Measurements from ENCODE around the gene EFCAB14. TPM values are rescaled to one million over a fixed set of nuclear protein-coding genes. Genes with fewer than 3 reads are reported as not detected.

EFCAB14 gene, protein sequence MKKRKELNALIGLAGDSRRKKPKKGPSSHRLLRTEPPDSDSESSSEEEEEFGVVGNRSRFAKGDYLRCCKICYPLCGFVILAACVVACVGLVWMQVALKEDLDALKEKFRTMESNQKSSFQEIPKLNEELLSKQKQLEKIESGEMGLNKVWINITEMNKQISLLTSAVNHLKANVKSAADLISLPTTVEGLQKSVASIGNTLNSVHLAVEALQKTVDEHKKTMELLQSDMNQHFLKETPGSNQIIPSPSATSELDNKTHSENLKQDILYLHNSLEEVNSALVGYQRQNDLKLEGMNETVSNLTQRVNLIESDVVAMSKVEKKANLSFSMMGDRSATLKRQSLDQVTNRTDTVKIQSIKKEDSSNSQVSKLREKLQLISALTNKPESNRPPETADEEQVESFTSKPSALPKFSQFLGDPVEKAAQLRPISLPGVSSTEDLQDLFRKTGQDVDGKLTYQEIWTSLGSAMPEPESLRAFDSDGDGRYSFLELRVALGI
- total RNA-seq = 25.8 TPM

DNA sequence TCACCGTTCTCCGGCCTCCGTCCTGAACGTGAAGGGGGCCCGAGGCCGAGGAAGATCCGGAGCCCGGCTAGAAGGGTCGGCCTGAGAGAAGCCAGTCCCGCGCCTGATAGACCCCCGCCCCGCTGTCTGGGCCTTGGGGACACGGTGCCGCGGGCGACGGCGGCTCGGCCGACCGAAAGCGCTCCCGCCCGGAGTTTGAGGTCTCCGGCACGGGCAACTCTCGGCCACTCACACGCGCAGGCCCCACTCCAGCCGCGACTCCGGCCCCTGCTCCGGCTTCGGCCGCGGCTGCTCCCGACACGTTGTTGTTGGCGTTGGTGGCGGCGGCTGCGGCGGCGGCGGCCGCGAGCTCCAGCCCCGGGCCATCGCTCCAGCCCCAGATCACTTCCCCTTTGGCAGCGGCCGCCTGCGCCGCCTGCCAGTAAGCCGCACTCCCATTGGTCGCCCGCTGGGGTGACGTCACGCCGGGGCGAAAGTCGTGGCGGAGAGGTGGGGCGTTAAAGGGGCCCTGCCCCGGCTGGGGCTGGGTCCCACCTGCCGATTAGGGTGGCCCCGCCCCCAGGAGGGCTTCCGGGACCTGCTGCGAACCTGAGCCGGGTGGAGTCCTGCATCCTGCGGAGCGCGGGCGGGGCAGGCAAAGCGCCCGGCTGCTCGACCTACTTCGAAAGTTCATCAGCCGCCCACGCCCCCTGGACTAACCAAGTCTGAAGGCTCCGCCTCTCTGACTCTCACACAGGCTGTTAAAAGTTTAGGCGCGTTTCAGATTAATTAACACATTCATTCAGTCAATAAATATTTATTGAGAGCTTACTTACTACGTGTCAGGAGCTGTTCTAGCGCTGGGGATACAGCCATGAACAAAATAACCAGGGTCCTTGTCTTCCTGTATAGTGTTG is at the start of gene EFCAB14:
TSS of gene EFCAB14 (minus strand) at position 388 of the 896 bp plus-strand sequence. CDS start 1,027 bp downstream, outside the sequence.

DNA sequence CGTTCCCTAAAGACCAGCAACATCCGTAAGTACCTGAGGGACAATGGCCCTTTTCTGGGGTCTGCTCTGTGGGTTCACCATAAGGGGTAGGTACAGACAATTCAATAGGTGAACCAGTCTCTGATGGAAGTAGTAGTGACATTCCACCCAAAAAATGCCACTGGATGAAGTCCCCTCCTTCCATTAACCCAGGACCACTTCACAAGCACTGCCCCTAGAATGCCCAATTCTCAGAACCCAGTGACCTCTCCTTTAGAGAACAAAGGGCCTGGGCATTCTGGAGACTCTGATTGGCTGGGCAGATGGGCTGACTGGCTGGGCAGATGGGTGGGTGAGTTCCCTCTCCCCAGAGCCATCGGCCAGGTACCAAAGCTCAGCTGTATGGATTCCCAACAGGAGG is 47.4 kb downstream of the EFCAB14 start, which contains the start of gene TEX38:
TSS of gene TEX38 (plus strand) at position 301 of the 400 bp plus-strand sequence. CDS start at position 382, 81 bp downstream.

DNA sequence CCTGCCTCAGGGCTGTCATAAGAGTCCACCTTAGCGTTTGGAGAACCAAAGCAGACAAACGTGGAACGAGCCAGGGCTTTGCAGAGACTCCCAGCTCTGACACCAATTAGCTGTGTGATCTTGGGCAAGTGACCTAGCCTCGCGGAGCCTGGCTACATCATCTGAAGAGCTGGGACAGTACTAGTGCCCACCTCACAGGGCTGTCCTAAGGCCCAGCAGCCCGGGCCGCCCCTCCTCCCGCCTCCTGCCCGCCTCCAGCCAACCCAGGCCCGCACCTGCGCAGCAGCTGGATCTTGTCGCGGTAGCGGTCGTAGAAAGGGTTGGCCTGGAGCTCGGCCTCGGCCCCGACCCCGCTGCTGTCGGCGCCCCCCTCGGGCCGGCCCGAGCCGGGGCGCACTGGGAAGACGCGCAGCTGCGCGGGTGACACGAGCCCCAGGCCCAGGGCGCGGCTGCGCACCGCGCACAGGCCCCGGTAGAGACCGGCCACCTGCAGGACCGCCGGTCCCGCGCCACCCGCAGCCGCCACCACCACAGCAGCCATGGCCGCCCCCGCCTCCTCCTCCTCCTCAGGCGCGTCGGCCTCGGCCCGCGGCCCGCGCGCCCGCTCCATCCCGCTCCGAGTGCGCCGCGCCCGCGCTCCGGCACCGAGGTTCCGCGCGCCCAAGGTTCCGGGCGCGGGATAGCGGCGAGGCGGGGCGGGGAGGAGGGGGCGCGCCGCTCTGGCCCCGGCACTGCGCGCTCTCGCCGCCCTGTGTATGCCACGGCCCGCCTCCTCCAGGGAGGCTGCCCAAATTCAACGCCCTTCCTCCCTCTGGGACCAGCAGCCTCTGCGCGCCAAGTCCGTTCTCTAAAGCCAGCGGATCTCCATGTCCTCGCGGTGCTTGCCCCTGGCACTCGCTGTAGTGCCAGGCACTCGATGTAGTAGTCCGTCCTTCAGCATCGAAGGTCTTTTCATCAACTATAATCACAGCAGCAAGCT is 50.8 kb downstream of the EFCAB14 start, which contains the start of gene ATPAF1:
TSS of gene ATPAF1 (minus strand) at position 583 of the 979 bp plus-strand sequence. CDS start at position 541, 42 bp downstream.

Other genes with a start within 250 kb of the EFCAB14 start
- gene DMBX1, start 229.3 kb downstream of the EFCAB14 start, total RNA-seq = 1.8 TPM
- gene KNCN, start 167.5 kb downstream of the EFCAB14 start, total RNA-seq = 0.69 TPM
- gene MKNK1, start 114.8 kb downstream of the EFCAB14 start, total RNA-seq = 13.4 TPM
- gene MOB3C, start 102.3 kb downstream of the EFCAB14 start, total RNA-seq = 4.2 TPM
- 39.4 TPM for gene ATPAF1, start 50.8 kb downstream of the EFCAB14 start, total RNA-seq
- not detected for gene TEX38, start 47.3 kb downstream of the EFCAB14 start, total RNA-seq
- not detected for gene CYP4B1, start 79.9 kb upstream of the EFCAB14 start, total RNA-seq
- 0.23 TPM for gene CYP4A11, start 222.4 kb upstream of the EFCAB14 start, total RNA-seq

Data from diencephalon (tissue), 1 donor.